ENCODE measurements around the gene SKI.
A peak's percentile ranks its signal among the peaks of the same experiment; 100 is the strongest.

DNA sequence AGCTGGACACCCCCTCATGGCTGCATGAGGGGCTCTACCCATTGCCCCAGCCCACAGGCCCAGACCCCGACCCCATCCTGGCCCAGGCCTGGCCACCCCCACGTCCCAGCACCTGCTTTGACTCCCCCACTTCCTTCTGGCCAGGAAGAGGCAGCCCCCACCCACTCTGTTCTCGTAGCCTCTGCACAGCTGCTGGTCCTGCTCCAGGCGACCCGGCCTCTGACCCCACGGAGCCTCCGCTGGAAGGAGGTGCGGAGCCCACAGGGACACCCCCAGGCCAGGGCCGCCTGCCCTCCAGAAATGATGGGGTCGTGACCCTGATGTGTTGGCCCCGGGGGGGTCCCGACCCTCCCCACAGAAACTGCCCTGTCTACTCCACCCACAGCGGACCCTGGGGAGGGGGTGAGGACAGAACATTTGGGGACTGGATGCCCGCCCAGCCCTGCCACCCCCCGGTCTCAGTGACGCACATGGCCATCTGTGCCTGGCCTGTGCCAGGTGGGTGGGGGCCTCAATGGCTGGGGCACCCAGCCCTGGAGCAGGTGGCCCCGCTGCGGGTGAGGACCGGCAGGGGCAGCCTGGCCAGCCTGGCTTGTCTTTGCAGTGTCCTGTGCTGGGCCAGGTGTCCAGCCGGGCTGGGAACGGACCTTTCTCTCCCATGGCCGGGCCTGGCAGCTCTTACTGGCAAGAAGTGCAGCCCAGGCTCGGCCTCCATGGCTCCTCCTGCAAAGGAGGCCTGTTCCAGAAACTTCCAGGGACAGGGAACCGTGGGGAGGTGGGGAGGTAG is 84.6 kb downstream of the SKI start:
- TF ChIP-seq, protein P1, sequence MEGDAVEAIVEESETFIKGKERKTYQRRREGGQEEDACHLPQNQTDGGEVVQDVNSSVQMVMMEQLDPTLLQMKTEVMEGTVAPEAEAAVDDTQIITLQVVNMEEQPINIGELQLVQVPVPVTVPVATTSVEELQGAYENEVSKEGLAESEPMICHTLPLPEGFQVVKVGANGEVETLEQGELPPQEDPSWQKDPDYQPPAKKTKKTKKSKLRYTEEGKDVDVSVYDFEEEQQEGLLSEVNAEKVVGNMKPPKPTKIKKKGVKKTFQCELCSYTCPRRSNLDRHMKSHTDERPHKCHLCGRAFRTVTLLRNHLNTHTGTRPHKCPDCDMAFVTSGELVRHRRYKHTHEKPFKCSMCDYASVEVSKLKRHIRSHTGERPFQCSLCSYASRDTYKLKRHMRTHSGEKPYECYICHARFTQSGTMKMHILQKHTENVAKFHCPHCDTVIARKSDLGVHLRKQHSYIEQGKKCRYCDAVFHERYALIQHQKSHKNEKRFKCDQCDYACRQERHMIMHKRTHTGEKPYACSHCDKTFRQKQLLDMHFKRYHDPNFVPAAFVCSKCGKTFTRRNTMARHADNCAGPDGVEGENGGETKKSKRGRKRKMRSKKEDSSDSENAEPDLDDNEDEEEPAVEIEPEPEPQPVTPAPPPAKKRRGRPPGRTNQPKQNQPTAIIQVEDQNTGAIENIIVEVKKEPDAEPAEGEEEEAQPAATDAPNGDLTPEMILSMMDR (IDR thresholded peaks at IDR 0.05), result no peak
- TF ChIP-seq POLR2A (IDR thresholded peaks at IDR 0.05) (no peak), POLR2AphosphoS5 (IDR thresholded peaks at IDR 0.05) (peak in 1 of 2 donors; percentile 4), EP300 (IDR thresholded peaks at IDR 0.05) (no peak)

Measured in upper lobe of left lung (tissue), 4 donors.